ENCODE measurements around the gene IL6R.
"Not testable (repeated sequence)": the region's sequence is repeated elsewhere in the genome, so short reads cannot be mapped to it uniquely, and the experiment has no call there.

Gene IL6R

DNA sequence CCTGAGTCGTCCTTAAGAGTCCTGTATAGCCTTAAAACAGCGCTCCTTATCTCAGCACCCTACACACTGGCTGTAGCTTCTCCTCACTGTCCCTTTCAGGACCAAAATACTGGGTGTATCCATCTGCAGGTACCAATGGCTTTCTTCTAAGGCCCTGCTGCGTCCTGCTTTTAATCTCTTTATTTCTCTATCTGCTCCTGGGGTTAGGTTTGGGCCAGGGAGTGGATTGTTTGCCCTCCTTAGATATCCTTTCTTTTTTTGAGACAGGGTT is 12.1 kb downstream of the IL6R start:
- DNase-seq (ENCODE audit: low read depth) = no peak
- no peak overlapping the region for H3K4me3 ChIP-seq (ENCODE audit: low read depth, low read length)
- TF ChIP-seq, protein P1, sequence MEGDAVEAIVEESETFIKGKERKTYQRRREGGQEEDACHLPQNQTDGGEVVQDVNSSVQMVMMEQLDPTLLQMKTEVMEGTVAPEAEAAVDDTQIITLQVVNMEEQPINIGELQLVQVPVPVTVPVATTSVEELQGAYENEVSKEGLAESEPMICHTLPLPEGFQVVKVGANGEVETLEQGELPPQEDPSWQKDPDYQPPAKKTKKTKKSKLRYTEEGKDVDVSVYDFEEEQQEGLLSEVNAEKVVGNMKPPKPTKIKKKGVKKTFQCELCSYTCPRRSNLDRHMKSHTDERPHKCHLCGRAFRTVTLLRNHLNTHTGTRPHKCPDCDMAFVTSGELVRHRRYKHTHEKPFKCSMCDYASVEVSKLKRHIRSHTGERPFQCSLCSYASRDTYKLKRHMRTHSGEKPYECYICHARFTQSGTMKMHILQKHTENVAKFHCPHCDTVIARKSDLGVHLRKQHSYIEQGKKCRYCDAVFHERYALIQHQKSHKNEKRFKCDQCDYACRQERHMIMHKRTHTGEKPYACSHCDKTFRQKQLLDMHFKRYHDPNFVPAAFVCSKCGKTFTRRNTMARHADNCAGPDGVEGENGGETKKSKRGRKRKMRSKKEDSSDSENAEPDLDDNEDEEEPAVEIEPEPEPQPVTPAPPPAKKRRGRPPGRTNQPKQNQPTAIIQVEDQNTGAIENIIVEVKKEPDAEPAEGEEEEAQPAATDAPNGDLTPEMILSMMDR (IDR thresholded peaks at IDR 0.05; ENCODE audit: low read depth, low read length) = no peak

DNA sequence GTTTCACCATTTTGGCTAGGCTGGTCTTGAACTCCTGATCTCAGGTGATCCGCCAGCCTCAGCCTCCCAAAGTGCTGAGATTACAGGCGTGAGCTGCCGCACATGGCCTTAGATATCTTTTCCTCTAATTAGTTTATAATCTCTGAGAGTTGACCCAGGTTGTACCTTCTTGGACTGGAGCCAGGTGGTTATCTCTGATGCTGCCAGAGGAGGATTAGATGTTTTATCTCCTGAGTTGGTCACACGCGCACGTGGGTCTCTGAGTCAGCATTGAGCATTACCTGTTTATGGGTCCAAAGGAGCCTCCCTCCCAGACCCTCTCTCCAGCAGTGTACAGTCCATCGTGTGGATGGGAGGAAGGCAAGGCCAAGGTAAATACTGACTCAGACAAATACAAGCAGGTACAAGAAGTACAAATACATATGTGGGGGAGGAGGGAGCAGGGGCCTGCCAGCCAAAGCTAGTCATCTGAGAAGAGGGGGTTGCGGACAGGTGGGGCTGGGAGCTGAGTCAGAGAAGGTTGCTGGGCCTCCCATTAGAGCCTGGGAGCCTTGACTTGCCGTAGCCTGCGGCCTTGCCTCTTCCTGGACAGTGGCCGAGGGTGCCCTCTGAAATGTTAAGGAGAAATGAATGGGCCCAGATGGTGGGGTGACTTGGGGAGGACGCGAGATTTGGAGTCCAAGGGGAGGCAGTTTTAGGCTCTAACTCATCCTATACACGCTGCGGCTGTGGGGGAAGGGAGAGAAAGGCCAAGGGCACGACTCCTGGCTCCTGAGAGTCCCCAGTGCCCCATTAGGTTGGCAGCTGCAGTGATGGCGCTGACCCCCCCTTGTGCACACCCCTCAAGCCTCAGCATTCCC is 13.1 kb downstream of the IL6R start:
- H3K4me3 ChIP-seq (ENCODE audit: low read depth, low read length) = no peak overlapping the region
- DNase-seq (ENCODE audit: low read depth) = no peak
- TF ChIP-seq, protein P1 (IDR thresholded peaks at IDR 0.05; ENCODE audit: low read depth, low read length) = no peak
- TF ChIP-seq MAX (IDR thresholded peaks at IDR 0.05; ENCODE audit: low read depth, low read length) (no peak), MYC (IDR thresholded peaks at IDR 0.05; ENCODE audit: low read depth, low read length) (no peak), POLR2A (IDR thresholded peaks at IDR 0.05; ENCODE audit: extremely low read depth, insufficient read length) (no peak)

DNA sequence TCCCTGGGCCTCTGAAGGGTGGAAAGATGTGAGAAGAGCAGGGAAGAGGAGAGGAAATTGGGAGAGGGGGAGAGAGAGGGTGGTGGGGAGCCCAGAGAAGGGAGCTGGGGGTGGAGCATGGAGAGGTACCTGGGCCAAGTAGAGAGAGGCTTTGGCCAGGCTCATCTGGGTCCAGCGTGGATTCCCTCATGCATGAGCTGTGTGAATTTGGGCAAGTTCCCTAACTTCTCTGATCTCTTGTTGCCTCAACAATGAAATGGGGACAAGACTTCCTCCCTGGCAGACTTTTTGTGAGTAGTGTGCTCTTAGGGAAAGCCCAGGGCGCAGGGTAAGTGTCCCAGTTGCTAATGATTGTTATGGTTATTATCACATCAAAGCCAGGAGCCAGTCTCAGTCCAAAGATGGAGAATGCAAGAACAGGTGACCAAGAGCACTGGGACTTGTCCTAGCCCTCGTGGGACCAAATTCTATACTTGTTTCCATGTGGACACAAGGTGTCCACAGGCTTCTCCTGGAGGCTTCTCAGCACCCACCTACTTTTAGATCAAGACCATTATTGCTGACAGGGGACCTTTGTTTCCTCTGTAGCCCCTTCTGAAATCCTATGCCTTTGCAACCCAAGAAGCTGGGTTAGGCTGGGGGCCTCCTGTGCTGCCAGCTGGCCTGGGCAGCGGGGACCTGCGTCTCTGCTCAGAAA is 13.9 kb downstream of the IL6R start:
- TF ChIP-seq POLR2A (IDR thresholded peaks at IDR 0.05; ENCODE audit: extremely low read depth, insufficient read length) (no peak), MYC (IDR thresholded peaks at IDR 0.05; ENCODE audit: low read depth, low read length) (no peak), MAX (IDR thresholded peaks at IDR 0.05; ENCODE audit: low read depth, low read length) (no peak)
- TF ChIP-seq, protein P1 (IDR thresholded peaks at IDR 0.05; ENCODE audit: low read depth, low read length) = no peak
- DNase-seq (ENCODE audit: low read depth) = no peak
- no peak overlapping the region for H3K4me3 ChIP-seq (ENCODE audit: low read depth, low read length)

DNA sequence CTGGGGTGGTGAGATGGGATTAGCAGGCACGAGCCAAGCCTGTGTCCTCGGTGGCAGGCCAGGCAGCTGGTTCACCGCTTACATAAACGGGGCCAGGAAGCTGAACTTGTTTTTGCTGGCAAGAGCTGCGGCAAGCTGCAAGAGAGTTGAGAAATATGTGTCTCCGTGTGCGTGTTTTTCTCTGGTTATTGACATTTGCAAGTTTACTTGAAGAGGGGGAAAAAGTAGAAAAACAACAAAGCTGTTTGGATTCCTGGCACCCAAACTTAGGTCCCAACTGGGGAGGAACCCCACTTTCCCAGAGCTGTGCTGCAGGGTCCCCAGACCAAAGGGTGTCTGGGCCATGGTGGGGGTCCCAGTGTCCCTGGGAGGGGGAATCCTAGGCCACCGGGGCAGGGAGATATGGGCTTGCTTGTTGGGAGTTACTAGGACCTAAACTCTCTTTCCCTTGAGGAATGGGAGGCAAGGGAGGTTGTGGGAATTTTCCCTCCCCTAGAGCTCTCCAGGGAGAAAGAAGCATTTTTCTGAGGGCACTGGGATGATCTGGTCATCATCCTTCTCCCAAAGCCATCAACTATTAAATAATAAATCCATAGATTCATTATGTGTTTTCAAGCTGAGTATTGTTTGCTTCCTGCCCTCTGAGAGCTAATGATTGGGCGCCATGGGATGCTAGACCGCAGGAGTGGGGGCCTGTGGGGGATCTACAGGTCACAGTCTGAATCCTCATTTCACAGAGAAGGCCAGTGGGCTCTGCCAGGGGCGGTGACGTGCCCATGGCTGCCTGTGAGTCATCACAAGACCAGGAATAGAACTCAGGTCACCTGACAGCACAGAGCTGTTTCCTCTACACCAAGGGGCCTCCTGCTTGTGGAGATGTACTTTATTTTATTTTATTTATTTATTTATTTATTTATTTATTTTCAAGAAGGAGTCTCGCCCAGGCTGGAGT is 14.8 kb downstream of the IL6R start:
- peak; percentile 81 for DNase-seq (ENCODE audit: low read depth)
- H3K4me3 ChIP-seq (ENCODE audit: low read depth, low read length) = no peak overlapping the region
- TF ChIP-seq MAX (IDR thresholded peaks at IDR 0.05; ENCODE audit: low read depth, low read length) (no peak), MYC (IDR thresholded peaks at IDR 0.05; ENCODE audit: low read depth, low read length) (no peak), POLR2A (IDR thresholded peaks at IDR 0.05; ENCODE audit: extremely low read depth, insufficient read length) (no peak)
- TF ChIP-seq, protein P1 (IDR thresholded peaks at IDR 0.05; ENCODE audit: low read depth, low read length) = no peak

DNA sequence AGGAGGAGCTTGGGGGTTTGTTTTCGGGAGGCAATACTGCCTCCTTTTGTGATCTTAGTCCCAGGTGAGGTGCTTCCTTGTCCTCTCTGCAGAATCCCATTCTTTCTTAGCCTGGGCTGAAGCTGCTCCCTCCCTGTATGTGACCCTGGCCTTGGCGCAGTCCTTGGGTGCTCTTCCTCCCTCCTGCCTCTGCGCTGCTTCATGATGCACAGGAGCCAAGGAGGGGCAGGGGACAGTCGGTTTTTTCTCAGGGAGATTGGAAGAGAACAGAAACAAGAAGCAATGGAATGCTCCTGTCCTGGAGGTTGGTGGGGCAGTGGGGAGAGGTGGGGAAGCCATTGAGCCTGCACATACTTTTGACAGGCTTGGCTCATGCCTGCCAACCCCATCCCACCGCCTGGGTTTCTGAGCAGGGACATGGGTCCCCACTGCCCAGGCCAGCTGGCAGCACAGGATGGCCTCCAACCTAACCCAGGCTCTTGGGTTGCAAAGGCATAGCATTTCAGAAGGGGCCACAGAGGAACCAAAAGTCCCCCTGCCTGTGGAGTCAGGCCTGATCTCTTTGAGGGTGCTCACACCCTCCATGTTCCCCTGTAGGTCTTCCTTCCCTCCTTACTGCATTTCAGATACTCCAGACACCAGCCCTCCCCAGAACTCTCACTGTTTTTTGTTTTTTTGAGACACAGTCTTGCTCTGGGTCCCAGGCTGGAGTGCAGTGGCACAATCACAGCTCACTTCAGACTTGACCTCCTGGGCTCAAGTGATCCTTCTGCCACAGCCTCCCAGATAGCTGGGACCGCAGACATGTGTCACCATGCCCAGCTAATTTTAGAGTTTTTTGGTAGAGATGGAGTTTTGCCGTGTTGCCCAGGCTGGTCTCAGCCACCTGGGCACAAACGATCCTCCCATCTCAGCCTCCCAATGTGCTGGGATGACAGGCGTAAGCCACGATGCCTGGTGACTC is 16.1 kb downstream of the IL6R start:
- no peak overlapping the region for H3K4me3 ChIP-seq (ENCODE audit: low read depth, low read length)
- no peak for DNase-seq (ENCODE audit: low read depth)
- TF ChIP-seq MYC (IDR thresholded peaks at IDR 0.05; ENCODE audit: low read depth, low read length) (no peak), POLR2A (IDR thresholded peaks at IDR 0.05; ENCODE audit: extremely low read depth, insufficient read length) (no peak), MAX (IDR thresholded peaks at IDR 0.05; ENCODE audit: low read depth, low read length) (no peak)
- TF ChIP-seq, protein P1 (IDR thresholded peaks at IDR 0.05; ENCODE audit: low read depth, low read length) = no peak

- not testable (repeated sequence) for H3K4me3 ChIP-seq (ENCODE audit: low read depth, low read length); DNase-seq (ENCODE audit: low read depth)
Measured at GRCh38 chr1:154422049-154422448, 16.9 kb downstream of the IL6R start.

All from NB4 (cell line).